GM12878 (cell line): ENCODE results near the gene ENOX2. TPM values are rescaled to one million over a fixed set of nuclear protein-coding genes. Genes with fewer than 3 reads are reported as not detected.
"Not testable (repeated sequence)": the region's sequence is repeated elsewhere in the genome, so short reads cannot be mapped to it uniquely, and the experiment has no call there.

Experiments
- ATAC-seq: fragments of 200-7000 bp; cut with Tn5 transposase; 3 replicates; pipeline ENCODE4 v1.9.1; 2020; ENCODE audit warnings: mild to moderate bottlenecking, moderate library complexity
- BruUV-seq: library from RNA; stranded (reverse); fragments of 400-500 nt; replicated peaks from 2 replicates; lab custom pipeline; 2021; lab: Mats Ljungman, UMichigan
- CTCF ChIA-PET: fragments of 300-600 bp; sonication (Branson Sonifier 250); formaldehyde crosslinking; extraction: SDS; loops from one replicate; lab custom pipeline; 2021; ENCODE audit warnings: inconsistent platforms; lab: Yijun Ruan, JAX
- POLR2A ChIA-PET: fragments of 350-600 bp; formaldehyde crosslinking; extraction: SDS; loops from one replicate; lab custom pipeline; 2021; ENCODE audit warnings: inconsistent platforms; lab: Charles Lee
- RAD21 ChIA-PET: fragments of 300-600 bp; sonication (Branson Sonifier 250); formaldehyde crosslinking; loops from one replicate; lab custom pipeline; 2023; ENCODE audit warnings: antibody characterized with exemption; ENCODE audit not compliant: unreplicated experiment; lab: Charles Lee
- SMC1A ChIA-PET: fragments of 300-600 bp; sonication (Branson Sonifier 250); formaldehyde crosslinking; loops from one replicate; lab custom pipeline; 2023; ENCODE audit not compliant: unreplicated experiment, uncharacterized antibody; lab: Charles Lee
- DNase-seq: peaks from one replicate; pipeline ENCODE4 v3.0.0-alpha.2; 2011; ENCODE audit warnings: low read depth, low spot score
- FAIRE-seq: peaks from 3 replicates; lab custom pipeline; 2011; peaks lifted over from hg19 to GRCh38; lab: Jason Lieb, UNC
- H2AFZ ChIP-seq: 2 replicates; pipeline ENCODE4 v1.6.0; 2011; ENCODE audit warnings: low read depth, low read length, control low read depth; ENCODE audit not compliant: control insufficient read depth
- H3K27ac ChIP-seq: 2 replicates; pipeline ENCODE4 v1.5.1; 2011; ENCODE audit warnings: control low read depth; ENCODE audit not compliant: control insufficient read depth, insufficient read depth
- H3K27me3 ChIP-seq, 2 experiments: replicated peaks in 1 of 2; 2 replicates each; pipeline versions ENCODE4 v1.6.0 to v1.6.1; 2011; ENCODE audit warnings: low read length in 1 of 2; ENCODE audit not compliant: control insufficient read depth in 2 of 2, insufficient read depth in 2 of 2
- H3K36me3 ChIP-seq, 2 experiments: 2 replicates each; pipeline ENCODE4 v1.5.1; 2011; ENCODE audit warnings: low read length in 1 of 2; ENCODE audit not compliant: control insufficient read depth in 2 of 2, insufficient read depth in 2 of 2
- H3K4me1 ChIP-seq: 2 replicates; pipeline ENCODE4 v1.6.1; 2011; ENCODE audit warnings: mild to moderate bottlenecking, low read length, moderate library complexity, mixed read lengths; ENCODE audit not compliant: control insufficient read depth, insufficient read depth
- H3K4me2 ChIP-seq: 2 replicates; pipeline ENCODE4 v1.6.0; 2011; ENCODE audit warnings: control low read depth; ENCODE audit not compliant: control insufficient read depth, insufficient read depth
- H3K4me3 ChIP-seq: fragments of 200-600 bp; sonication (generic); 2 replicates; pipeline ENCODE4 v1.5.1; 2016
- H3K79me2 ChIP-seq: 2 replicates; pipeline ENCODE4 v1.6.0; 2011; ENCODE audit warnings: low read length; ENCODE audit not compliant: control insufficient read depth, insufficient read depth
- H3K9ac ChIP-seq: 2 replicates; pipeline ENCODE4 v1.8.0; 2011; ENCODE audit warnings: low read length, control low read depth, mixed read lengths; ENCODE audit not compliant: control insufficient read depth, insufficient read depth
- H3K9me3 ChIP-seq: replicated peaks from 3 replicates; pipeline ENCODE4 v1.5.1; 2011; ENCODE audit warnings: mild to moderate bottlenecking, low read length; ENCODE audit not compliant: control insufficient read depth, insufficient read depth
- H4K20me1 ChIP-seq: 2 replicates; pipeline ENCODE4 v1.6.0; 2011; ENCODE audit not compliant: control insufficient read depth, insufficient read depth
- IKZF2 ChIP-seq, 2 experiments: fragments of 450-650 bp; IDR thresholded peaks; 2 replicates each; pipeline ENCODE4 v1.6.1; 2017; ENCODE audit warnings: mild to moderate bottlenecking in 2 of 2, moderate library complexity in 2 of 2
- WGBS: methylation state at CpG from one replicate; pipeline ENCODE4 v1.1.6; 2016; ENCODE audit warnings: low lambda C conversion rate; ENCODE audit not compliant: insufficient replicate concordance, insufficient coverage; ENCODE audit errors: missing lambda C conversion rate; 5-methylcytosine and 5-hydroxymethylcytosine counted together
- in situ Hi-C: fragments of 300-500 bp; cut with MboI; formaldehyde crosslinking; loops from 9 replicates; pipeline ENCODE4 v1.14.3; 2018; ENCODE audit warnings: mixed read lengths
- intact Hi-C: fragments of 100-400 bp; cut with micrococcal nuclease; formaldehyde crosslinking; loops from one replicate; pipeline ENCODE4 v1.14.2; 2022; ENCODE audit not compliant: unreplicated experiment
- polyA plus RNA-seq, 11 experiments: library from polyadenylated mRNA; depleted of rRNA in 4 of 11; unstranded in 6 of 11; stranded (reverse) in 5 of 11; fragments of >200 nt; fragmentation: Nextera tagmentation in 4 of 11; fragmentation: Illumina TruSeq in 1 of 11; extraction: Ambion mirVana in 4 of 11; extraction: Trizol in 1 of 11; gene quantifications; 1 replicate in 1 of 11; 2 replicates in 10 of 11; pipeline versions ENCODE4 v1.2.1 to v1.2.3, GENCODE V29; 2011 to 2016; ENCODE audit warnings: inconsistent platforms in 2 of 11, missing spikeins in 2 of 11, low read depth in 1 of 11
- total RNA-seq, 4 experiments: library from RNA; depleted of rRNA in 3 of 4; stranded (reverse); fragments of >200 nt in 3 of 4; fragmentation: Illumina TruSeq in 1 of 4; extraction: Trizol in 1 of 4; gene quantifications; 2 replicates each; pipeline versions ENCODE4 v1.2.1 to v1.2.3, GENCODE V29; 2013 to 2021

Gene ENOX2
- total and polyA plus RNA-seq, 10 of the 15 experiments (the other 5 are each of a cell fraction or from before 2014, with no cell fraction given) = 3.2 to 13.0 (median 7.7) TPM

GRCh38 chrX:130714135-130714534 lies 188.9 kb downstream of the ENOX2 start:
- H2AFZ ChIP-seq = no peak overlapping the region
- ATAC-seq = no peak
- WGBS = 37% methylated on average over 3 of the region's 3 CpGs
- H3K27me3 ChIP-seq = no peaks in the 10 kb centered on the region
- H4K20me1 ChIP-seq = no peaks in the 10 kb centered on the region
- no peak overlapping the region for H3K4me3 ChIP-seq
- SMC1A ChIA-PET = no interaction called here
- no peaks in the 10 kb centered on the region for H3K9me3 ChIP-seq
- CTCF ChIA-PET = interaction anchor here (1.0 kb wide), 1 partner anchor 23 kb away, joined by 3 read pairs; no protein-coding TSS in a partner anchor
- POLR2A ChIA-PET = no interaction called here
- in situ Hi-C loops = no loop called here
- RAD21 ChIA-PET = no interaction called here
- H3K79me2 ChIP-seq = no peaks in the 10 kb centered on the region
- H3K9ac ChIP-seq = no peak overlapping the region
- H3K36me3 ChIP-seq = no peaks in the 10 kb centered on the region
- DNase-seq = no peak
- no peak for FAIRE-seq
- no TSS peak for BruUV-seq
- H3K4me1 ChIP-seq = no peaks in the 10 kb centered on the region
- TF ChIP-seq IKZF2 (IDR thresholded peaks at IDR 0.05) = no peak
- no peak overlapping the region for H3K27ac ChIP-seq
- intact Hi-C loops = no loop called here
- no peak overlapping the region for H3K4me2 ChIP-seq

DNA sequence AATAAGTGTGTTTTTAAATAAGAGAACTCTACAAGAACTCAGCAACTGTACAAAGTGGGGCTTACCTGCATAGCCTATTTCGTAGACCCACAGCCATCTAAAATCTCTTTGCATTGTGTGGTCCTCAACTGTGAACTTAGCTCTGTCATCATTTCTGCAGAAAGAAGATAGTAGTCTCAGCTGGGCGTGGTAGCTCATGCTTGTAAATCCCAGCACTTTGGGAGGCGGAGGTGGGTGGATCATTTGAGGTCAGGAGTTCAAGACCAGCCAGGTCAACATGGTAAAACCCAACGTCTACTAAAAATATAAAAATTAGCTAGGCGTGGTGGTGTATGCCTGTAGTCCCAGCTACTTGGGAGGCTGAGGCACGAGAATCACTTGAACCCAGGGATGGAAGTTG lies 193.8 kb downstream of the ENOX2 start:
- H3K9ac ChIP-seq, H3K27ac ChIP-seq, DNase-seq, H4K20me1 ChIP-seq, H3K9me3 ChIP-seq, in situ Hi-C loops, ATAC-seq, H3K27me3 ChIP-seq, H3K4me2 ChIP-seq, H3K4me3 ChIP-seq, POLR2A ChIA-PET, BruUV-seq, H3K4me1 ChIP-seq, intact Hi-C loops, H3K36me3 ChIP-seq, RAD21 ChIA-PET, FAIRE-seq, H3K79me2 ChIP-seq, H2AFZ ChIP-seq: not testable (repeated sequence)
- CTCF ChIA-PET = interaction anchor here (1.8 kb wide), 1 partner anchor 12 kb away, joined by 6 read pairs; no protein-coding TSS in a partner anchor
- SMC1A ChIA-PET = interaction anchor here (1.1 kb wide), 1 partner anchor 45 kb away, joined by 8 read pairs; no protein-coding TSS in a partner anchor
- 58% methylated on average over 6 of the region's 6 CpGs for WGBS
